HG02973 (cell line): ENCODE data around the gene SLC4A5.
A peak's percentile ranks its signal among the peaks of the same experiment; 100 is the strongest.
"Not testable (repeated sequence)": the region's sequence is repeated elsewhere in the genome, so short reads cannot be mapped to it uniquely, and the experiment has no call there.

Experiments
- ATAC-seq: cut with Tn5 transposase; IDR thresholded peaks from one replicate; pipeline ENCODE4 v1.9.1; 2021; ENCODE audit warnings: moderate library complexity; ENCODE audit not compliant: unreplicated experiment

The SLC4A5 gene

DNA sequence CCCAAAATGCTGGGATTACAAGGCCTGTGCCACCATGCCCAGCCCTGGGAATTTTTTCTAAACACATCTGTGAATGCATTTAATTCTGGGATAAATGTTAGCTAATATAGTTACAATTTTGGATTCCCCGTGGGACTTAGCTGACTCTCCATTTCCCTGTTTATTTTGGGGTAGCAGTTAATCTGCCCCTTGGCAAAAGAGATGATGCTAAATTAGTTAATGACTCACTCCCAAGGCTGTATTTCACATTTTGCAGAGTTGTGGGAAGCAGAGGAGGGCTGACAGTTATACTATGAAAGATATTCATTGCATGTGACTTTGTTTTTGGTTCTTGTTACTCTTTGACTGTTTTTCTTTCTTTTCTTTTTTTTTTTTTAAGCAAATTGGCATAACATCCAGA lies 141.6 kb downstream of the SLC4A5 start:
- no peak for ATAC-seq

DNA sequence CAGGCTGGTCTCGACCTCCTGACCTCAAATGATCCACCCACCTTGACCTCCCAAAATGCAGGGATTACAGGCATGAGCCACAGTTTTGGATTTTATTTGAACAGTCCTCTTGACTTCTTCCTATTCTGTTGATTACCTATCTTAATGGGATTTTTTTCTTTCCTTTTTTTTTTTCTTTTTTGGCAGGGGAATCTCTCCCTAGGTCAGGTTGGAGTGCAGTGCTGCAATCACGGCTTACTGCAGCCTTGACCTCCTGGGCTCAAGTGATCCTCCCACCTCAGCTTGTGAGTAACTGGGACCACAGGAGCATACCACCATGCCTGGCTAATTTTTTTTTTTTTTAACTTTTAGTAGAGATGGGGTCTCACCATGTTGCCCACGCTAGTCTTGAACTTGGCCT lies 142.0 kb downstream of the SLC4A5 start:
- ATAC-seq, result no peak

DNA sequence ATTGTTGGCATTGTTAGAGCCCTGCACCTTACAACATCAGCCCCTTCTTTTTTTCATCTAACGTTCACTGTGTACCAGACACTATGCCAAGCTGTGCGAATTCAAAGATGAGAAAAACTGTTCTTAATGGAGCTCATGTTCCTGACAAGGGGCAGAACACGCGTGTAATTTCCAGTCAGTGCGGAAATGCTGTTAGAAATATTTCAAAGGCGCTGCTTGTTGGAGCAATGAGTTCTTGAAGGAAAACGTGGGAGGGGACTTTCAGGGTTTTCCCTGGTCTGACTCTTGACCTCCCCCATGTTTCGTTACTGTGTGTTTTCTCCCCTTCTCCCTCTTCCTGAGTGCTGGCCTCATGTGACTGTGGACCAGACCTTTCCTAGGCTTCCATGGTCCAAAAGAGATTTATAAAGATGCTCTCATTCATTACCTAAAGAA lies 143.3 kb downstream of the SLC4A5 start:
- ATAC-seq, result no peak

DNA sequence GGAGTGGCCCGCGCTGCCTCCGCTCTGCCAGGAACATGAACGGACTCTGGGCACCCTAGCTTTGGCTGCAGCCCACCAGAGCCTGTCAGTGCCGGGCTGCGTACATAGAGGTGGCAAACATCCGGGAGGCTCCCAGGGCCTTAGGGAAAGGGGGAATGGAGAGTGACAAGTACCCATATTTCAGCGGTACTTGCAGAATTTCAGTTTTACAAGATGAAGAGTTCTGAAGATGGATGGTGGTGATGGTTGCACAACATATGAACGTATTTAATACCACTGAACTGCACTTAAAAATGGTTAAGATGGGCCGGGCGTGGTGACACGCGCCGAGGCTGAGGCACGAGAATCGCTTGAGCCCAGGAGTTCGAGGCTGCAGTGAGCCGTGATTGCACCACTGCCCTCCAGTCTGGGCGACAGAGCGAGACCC lies 143.9 kb downstream of the SLC4A5 start:
- no peak for ATAC-seq

DNA sequence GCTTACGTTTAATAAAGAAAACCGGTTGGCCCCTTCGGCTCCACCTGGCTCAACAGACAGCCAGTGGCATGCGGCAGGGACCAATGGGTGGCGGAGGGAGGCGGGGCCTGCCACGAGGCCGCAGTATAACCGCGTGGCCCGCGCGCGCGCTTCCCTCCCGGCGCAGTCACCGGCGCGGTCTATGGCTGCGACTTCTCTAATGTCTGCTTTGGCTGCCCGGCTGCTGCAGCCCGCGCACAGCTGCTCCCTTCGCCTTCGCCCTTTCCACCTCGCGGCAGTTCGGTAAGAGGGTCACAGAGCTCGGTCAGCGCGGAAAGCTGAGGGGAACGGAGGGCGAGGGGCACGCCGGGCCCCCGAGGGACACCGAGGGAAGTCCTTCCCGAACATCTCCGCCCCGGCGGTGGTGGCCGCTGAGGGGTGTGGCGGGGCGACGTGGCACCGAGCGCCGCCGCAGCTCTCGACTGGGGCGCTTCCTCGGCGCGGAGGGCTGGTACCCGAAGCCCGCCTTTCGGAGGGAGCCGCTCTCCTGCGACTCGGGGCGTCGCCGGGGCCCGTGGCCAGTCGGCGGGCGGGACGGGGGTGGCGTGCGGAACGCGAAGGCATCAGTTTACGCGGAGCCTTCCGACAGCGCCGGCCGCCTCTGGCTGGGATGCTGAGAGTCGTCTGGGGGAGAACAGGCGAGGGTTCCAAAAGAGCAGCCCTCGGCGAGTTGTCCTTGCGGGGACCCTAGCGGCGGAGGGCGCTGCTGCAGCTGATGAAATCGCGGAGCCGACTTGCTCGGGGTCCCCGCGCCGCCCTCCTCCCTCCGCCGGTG lies 144.5 kb downstream of the SLC4A5 start, which contains the start of gene MTHFD2:
MTHFD2 (plus strand) TSS at position 155 of the 814 bp plus-strand sequence; CDS start at position 182, 27 bp downstream.
- peak; percentile 79 for ATAC-seq

DNA sequence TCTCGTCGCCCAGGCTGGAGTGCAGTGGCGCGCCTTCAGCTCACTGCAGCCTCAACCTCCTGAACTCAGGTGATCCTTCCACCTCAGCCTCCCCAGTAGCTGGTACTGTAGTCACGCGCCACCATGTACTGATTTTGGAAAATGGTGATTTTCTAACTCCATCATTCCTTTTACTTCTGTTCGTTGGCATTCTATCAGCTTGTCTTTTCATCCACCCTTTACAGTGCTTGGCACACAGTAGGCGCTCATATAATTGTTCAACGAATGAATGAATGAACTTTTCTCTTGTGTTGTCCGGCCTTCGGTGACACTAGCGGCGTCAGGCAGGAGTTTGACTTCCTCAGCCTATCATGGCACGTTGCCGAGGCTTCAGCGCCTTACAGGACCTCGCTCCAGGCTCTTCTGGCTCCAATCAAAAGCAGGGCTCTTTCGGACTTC lies 145.2 kb downstream of the SLC4A5 start:
- ATAC-seq, result no peak

DNA sequence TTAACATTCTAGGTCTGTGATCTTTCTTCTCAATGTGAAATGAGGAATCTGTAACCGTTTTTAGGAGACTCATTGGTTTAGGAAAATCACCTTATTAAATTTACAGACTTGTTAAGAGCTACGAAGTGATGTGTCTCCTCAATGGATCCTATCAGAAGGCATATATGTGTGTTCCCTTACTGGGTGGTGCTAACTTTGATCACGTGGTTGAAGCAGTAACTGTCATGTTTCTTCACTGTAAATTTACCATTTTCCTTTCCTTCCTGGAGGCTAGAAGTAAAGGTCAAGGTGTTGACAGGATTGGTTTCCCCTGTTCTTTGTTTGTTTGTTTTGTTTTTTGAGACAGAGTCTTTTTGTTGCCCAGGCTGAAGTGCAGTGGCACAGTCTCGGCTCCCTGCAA lies 146.2 kb downstream of the SLC4A5 start:
- ATAC-seq, result no peak

DNA sequence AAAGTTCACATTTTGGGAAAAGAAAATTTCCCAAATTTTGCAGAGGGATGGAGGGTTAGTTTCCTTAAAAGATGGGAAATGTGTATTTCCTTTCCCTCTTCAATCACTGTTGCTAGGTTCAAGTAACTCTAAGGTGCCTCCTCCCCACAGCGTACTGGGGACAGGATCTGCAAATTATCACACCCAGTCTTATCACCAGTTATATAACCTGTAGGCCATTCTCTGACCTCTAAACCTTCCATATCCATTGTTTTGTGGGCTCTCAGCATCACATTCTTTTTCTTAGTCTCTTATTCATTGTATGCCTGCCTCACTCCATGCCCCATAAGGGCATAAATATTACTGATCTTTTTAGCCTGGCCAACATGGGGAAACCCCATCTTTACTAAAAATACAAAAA lies 148.4 kb downstream of the SLC4A5 start:
- ATAC-seq, result no peak

DNA sequence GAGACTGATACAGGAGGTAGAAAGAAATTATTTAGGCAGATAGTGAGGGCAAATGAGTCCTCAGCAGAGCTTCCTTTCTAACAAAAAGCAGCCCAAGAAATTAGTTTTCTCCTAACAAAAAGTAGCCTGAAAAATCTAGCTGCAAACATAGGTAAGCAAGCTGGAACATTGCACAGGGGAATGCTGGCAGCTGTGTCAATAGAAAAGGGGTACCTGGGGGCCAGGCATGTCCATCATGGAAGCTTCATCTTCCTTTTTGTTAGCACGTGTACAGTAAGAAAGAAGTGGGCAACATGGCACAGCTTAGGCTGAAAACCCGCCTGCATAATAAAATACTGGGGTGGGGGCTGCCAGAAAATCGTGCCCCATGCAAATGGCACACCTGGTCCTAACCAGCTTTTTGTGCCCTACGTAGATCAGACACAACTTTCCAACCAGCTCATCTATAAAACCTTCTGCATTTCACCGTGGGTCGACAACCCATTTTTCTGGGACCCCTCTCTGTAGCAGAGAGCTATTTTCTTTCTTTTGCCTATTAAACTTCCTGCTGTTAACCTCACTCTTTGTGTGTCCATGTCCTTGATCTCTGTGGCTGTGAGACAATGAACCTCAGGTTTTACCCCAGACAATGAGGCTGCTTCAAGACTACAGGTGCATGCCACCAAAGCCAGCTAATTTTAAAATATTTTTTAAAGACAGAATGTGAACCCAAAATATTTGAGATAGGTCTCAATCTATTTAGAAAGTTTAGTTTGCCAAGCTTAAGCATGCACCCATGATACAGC lies 151.4 kb downstream of the SLC4A5 start:
- no peak for ATAC-seq

DNA sequence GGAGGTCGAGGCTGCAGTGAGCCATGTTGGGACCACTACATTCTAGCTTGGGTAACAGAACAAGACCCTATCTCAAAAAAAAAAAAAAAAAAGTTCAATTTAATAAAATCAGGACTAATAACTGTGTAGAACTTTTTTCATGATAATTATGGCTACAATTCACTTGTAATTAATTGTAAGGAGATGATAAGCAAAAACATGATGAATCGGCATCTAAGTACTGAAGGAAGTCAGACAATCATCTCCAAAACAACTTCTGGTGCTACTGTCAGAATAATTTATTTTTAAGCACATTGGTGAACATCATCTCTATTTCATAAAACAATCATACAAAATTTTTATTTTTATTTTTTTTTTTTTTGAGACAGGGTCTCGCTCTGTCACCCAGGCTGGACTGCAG lies 154.5 kb downstream of the SLC4A5 start:
- no peak for ATAC-seq

DNA sequence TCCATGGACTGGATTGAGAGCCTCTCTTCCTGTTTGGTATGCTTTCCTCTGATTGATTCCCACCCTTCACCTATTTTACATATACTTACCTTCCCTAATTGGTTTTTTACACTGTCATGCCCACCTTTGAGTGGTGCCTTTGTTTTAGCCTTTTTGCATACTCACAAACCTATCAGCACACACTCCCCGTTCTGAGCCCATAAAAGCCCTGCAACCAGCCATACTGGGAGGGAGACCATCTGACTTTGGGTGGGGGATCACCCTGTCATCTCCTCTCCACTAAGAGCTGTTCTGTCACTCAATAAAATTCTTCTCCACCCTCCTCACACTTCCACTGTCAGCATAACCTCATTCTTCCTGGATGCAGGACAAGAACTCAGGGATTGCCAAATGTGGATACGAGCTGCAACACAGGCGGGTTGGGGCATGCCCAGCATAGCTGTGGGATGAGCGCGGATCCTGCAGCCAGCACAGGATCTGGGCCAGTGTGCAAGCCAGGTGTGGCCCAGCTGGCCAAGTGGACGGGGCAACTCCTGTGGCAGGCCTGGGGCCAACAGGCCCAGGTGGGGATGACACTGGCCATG lies 155.1 kb downstream of the SLC4A5 start:
- no peak for ATAC-seq

DNA sequence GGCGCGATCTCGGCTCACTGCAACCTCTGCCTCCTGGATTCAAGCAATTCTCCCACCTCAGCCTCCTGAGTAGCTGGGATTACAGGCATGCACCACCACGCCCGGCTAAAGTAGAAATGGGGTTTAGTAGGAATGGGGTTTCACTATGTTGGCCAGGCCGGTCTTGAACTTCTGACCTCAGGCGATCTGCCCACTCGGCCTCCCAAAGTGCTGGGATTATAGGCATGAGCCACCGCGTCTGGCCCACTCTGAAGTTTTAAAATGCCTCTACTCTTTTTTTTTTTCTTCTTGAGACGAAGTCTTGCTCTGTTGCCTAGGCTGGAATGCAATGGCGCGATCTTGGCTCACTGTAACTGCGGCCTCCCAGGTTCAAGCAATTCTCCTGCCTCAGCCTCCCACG lies 156.5 kb downstream of the SLC4A5 start:
- not testable (repeated sequence) for ATAC-seq

DNA sequence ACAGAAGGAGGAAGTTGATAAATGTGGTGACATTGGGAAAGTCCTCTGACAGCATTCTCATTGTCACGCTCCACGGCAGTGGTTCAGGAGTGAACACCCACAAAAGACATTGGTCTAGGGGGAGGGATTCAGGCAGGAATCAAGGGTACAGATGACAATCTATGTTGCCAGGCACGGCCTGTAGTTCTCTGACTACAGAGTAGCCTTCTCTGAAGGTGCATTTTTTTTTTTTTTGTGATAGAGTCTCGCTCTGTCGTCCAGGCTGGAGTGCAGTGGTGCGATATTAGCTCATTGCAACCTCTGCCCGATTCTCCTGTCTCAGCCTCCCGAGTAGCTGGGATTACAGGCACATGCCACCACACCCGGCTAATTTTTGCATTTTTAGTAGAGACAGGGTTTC lies 157.2 kb downstream of the SLC4A5 start:
- ATAC-seq, result peak; percentile 58

DNA sequence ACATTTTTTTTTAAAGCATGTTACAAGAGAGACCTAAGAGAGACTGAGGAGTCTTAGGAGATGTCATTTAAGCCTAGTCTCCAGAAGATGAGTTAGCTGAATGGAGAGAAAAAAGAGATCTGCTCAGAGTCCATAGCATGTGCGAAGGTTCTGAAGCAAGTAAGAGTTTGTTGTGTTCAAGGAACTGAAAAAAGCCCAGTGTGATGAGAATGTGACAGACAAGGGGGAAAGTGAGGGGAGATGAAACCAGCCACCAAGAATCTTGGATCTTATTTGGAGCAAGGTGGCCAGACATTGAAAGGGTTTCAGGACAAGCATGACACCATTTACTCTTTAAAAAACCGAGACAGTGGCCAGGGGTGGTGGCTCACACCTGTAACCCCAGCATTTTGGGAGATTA lies 159.3 kb downstream of the SLC4A5 start:
- ATAC-seq, result no peak

DNA sequence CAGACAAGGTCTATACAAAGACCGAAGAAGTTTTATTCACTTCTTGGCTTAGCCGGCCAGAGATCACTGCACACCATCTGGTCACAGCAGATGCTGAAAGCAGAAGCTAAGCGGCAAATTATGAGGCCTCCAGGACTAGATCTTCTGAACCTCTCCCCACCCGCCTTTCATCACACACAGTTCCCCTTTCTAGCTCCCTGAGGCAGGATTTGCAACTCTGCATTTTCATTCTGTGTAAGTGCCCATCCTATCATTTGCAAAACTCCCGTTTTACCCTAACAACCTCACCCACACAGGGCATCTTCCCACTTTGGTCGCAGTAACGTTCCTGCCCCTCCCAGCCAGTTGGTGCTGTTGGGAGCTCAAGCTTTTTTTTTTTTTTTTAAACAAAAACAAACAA lies 161.5 kb downstream of the SLC4A5 start:
- ATAC-seq, result peak; percentile 28

DNA sequence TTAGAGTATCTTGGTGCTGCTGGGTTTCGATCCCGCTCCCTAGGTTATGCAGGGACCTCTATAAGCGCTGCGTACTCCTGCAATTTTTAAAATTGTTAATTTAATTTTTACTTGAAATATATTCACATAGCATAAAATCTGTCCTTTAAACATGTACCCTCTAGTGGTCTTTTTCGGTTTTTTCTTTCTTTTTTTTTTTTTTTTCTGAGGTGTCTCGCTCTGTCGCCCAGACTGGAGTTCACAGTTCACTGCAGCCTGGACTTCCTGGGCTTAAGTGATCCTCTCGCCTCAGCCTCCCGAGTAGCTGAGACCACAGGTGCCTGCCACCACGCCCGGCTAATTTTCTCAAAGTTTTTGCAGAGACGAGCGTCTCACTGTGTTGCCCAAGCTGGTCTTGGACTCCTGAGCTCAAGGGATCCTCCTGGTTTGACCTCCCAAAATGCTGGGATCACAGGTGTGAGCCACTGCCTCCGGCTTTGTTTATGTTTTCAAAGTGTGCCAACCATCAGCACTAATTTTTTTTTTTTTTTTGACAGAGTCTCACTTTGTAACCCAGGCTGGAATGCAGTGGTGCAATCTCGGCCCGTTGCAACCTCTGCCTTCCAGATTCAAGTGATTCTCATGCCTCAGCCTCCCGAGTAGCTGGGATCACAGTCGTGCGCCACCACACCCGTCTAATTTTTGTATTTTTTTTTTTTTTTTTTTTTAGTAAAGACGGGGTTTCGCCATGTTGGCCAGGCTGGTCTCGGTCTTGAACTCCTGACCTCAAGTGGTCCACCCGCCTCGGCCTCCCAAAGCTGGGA lies 164.0 kb downstream of the SLC4A5 start:
- peak; percentile 3 for ATAC-seq

DNA sequence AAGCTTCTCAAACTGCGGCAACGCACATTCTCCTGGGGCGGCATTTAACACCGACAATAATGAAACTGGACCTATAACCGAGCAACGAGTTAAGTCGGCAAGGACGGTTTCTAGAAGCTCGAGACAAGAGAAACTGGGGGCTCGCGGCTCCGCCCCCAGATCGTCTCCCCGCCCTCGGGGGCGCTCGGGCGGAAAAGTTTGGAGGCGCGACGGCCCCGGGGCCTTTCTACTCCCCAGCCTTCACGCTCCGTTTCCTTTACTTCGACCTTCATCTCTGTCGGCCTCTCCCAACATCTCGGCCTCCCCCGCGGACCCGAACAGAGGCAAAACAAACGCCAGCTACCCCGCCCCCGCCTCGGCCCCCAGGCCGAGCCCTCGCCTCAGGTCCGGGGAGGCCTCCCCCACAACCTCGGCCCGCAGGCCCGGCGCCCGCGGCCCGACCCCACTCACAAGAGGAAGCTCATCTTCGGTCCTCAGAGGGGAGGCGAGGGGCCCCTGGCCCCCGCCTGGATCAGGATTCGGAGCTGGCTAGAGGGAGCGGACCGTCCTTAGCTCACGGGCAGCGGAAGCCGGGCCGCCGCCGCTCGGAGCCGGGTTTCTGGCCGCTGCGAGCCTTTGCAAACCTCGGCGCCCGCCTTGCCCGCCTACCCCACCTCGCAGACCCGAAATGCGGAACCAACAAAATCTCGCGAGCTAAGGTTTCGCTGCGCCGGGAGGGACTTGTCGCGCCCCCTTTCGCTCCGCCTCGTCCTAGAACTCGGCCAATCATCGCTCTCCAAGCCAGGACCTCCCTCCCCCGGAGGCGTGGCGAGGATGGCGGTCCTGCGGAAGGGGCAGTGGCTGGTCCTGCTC lies 164.8 kb downstream of the SLC4A5 start, which contains the start of gene MOB1A:
MOB1A (minus strand) TSS at position 669 of the 852 bp plus-strand sequence; CDS start at position 464, 205 bp downstream.
- ATAC-seq, result peak; percentile 67

DNA sequence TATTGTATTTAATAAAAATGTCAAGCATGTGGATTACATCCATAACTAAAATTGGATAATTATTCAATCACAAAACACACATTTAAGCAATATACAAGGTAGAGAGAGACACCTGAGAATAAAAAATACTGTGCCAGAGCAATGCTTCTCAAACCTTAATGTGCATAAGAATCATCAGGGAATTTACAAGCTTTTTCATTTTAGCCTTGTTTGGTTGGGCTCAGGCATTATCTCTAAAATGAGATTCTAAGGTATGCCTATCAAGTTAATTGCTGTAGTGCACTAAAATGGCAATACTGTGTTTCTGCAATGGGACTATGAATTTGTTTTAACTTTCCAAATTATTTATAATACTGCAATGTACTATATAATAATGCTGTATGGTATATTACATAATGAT lies 165.5 kb downstream of the SLC4A5 start:
- no peak for ATAC-seq

DNA sequence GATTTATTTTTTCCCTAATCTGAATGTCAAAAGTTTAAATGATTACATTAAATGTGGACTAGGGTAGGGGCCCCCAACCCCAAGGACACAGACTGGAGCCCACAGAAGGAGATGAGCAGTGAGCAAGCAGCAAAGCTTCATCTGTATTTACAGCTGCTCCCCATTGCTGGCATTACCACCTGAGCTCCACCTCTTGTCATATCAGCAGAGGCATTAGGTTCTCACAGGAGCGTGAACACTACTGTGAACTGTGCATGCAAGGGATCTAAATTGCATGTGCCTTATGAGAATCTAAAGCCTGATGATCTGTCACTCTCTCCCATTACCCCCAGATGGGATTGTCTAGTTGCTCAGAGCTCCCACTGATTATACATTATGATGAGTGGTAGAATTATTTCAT lies 168.3 kb downstream of the SLC4A5 start:
- ATAC-seq, result no peak

DNA sequence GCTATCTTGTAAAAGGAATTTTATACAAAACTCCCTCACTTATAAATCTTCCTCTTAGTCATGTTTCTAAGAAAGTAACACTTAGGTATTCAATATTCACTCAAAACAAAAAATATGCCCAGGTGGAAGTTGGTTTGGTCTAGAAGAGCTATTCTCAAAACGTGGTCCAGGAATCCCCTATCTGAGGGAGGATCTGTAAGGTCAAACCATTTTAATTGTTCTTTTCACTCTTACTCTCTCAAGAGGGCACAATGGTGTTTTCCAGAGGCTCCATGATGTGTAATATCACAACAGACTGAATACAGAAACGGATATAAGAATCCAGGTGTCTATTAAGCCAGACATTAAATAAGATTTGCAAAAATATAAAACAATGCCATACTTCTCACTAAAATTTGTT lies 174.5 kb downstream of the SLC4A5 start:
- ATAC-seq, result no peak
